HG03135 (cell line): ENCODE data around the gene DPPA4.

Experiments used
- ATAC-seq: cut with Tn5 transposase; IDR thresholded peaks from one replicate; pipeline ENCODE4 v1.9.1; 2021; ENCODE audit warnings: mild to moderate bottlenecking, moderate library complexity; ENCODE audit not compliant: unreplicated experiment

DPPA4 gene

GRCh38 chr3:109339714-109340648, 2.6 kb upstream of the DPPA4 start:
- no peak for ATAC-seq

GRCh38 chr3:109339197-109339596, 1.9 kb upstream of the DPPA4 start:
- ATAC-seq, result no peak

GRCh38 chr3:109338322-109338721, 976 bp upstream of the DPPA4 start:
- no peak for ATAC-seq

- no peak for ATAC-seq
Measured at GRCh38 chr3:109336291-109336861, 970 bp downstream of the DPPA4 start.

GRCh38 chr3:109334572-109334971, 2.8 kb downstream of the DPPA4 start:
- no peak for ATAC-seq

- ATAC-seq, result no peak
Measured at GRCh38 chr3:109331692-109332091, 5.7 kb downstream of the DPPA4 start.

- ATAC-seq, result no peak
Measured at GRCh38 chr3:109330405-109330804, 6.9 kb downstream of the DPPA4 start.

GRCh38 chr3:109328202-109328601, 9.1 kb downstream of the DPPA4 start:
- ATAC-seq, result no peak

- ATAC-seq, result no peak
Measured at GRCh38 chr3:109325657-109326056, 11.7 kb downstream of the DPPA4 start.

- ATAC-seq, result no peak
Measured at GRCh38 chr3:109325109-109325508, 12.2 kb downstream of the DPPA4 start.

- no peak for ATAC-seq
Measured at GRCh38 chr3:109316162-109316730, 21.1 kb downstream of the DPPA4 start, which contains the start of gene DPPA2. Gene DPPA2, minus strand, starts transcription at chr3:109316517. Its CDS starts 1,975 bp downstream, at chr3:109314542.

GRCh38 chr3:109313061-109313460, 24.3 kb downstream of the DPPA4 start:
- no peak for ATAC-seq

- no peak for ATAC-seq
Measured at GRCh38 chr3:109297496-109297895, 39.9 kb downstream of the DPPA4 start.

- ATAC-seq, result no peak
Measured at GRCh38 chr3:109284071-109284470, 53.3 kb downstream of the DPPA4 start.

- no peak for ATAC-seq
Measured at GRCh38 chr3:109278546-109278945, 58.8 kb downstream of the DPPA4 start.

GRCh38 chr3:109278141-109278540, 59.2 kb downstream of the DPPA4 start:
- no peak for ATAC-seq
